Cerebellar cortex (tissue), 1 donor: ENCODE data around the gene DNAJC13.
A peak's percentile ranks its signal among the peaks of the same experiment; 100 is the strongest.

Source experiments
- DNase-seq: peaks from one replicate; pipeline ENCODE4 v3.0.0-alpha.2; 2015; ENCODE audit warnings: low spot score

DNAJC13 gene

DNA sequence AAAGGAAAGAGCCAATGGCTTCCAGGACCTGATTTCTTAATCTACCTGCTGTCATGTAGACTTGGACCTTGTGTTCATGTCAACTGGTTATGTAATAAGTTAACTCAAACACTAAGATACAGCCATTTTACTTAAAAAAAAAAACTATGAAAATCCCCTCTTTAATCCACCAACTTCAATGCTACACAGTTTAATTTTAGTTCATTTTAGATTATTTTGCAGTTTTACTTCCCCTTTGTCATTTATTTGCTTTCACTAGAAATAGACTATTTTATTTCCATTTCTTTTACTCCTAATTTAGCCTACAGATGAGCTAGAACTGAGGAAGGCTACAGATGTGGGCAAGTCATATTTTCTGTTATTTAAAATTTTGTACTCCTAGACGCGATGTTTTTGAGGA lies 10.7 kb upstream of the DNAJC13 start:
- no peak for DNase-seq

DNA sequence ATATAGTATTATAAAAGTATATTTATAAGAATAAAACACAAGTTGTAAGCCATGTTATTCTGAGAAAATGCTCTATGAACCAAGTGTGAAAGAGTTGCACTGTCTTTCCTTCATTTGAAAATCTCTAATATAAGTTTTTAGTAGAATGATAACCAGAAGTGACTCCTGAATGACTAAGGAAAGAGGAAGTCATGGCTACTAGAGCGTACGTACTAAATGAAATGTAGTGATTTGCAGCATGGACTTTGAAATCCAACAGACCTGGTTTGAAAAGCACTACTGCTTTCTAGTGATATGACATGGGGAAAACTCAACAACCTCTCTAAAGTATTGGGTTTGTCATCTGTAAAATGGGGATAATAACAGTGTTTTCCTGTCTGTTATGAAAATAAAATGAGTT lies 10.3 kb upstream of the DNAJC13 start:
- no peak for DNase-seq

DNA sequence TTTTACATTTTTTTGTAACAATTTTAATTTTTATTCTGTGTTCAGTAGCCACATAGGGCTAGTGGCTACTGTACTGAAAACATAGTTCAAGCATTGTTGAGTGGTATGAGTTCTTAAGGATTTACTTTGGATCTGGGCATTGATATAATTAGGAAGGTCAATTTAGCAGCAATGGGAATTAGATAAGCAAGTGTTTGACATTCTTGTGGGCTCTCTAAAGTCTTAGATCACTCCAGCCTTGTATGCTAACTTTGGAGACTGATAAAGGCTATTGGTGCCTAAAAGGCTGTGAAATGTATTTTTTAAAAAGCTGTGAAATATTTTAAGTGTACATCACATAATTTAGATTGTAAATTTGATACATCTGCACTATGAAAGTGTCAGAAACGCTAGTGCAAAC lies 2.5 kb upstream of the DNAJC13 start:
- no peak for DNase-seq

DNA sequence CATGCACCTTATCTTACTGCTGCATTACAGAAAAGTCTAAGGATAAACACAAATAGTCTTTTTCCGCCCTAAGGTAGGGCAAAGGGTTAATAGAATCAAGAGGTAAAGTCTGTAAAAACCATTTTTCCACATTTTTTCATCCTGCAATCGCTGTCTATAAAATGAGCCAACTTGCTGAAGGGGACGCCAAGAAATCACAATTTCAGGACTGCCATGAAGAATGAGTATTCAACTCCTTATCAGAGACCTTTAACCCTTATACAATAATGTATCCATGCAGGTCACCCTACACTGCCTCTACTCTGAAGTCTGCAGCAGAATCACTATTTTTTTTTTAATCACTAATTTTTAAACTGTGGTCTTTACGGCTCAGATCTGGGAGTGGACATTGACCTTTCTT lies 1.1 kb upstream of the DNAJC13 start:
- no peak for DNase-seq

DNA sequence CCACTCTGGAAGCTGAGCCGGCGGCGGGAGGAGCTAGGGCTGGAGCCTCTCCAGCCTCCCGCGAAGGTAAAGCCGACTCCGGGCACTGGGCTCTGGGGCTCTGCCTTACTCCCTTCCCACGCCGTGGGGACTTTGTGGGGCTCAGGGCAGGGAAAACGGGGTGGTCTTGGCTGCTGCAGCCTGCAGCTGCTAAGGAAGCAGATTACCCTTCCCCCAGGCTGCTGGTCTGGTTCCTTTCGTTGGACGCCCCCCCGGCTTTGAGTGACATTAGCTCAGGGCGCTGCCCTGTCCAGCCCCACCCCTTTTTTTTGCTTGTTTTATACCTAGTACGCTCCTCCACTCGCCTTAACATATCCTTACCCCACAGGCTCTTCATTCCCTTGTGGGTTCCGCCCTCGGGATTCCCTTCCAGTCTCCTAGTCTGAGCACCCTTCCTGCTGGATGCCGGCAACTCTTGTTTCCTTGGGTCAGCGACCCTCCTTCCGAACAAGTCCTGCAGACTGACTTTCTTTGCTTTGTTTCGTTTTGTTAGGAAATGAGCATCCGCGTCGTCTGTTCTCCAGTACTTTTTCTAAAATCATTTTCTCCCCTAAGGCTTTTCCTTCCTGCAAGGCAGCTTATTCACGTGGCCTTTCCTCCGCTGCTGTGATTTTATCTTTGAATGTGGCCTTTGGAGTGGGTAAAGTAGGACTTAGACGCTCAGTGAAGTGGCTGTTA lies 551 bp downstream of the DNAJC13 start:
- DNase-seq, result peak; percentile 53

DNA sequence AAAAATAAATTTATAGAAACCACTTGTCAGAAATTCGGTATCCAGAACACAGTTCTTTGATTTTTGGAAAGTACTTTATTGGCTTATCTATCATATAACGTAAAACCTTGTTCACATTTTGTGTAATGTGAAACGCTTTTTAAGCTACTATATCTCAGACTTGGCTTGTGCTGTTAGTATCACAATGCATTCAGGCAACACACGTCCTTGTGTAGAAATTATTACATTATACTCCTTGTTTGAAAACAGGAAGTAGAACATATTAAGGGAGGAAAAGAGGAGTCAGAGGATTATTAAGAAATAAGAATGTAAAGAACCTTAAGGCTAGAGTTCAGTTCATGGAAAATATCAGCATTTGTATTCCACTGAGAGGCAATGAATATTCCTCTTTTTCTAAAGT lies 1.6 kb downstream of the DNAJC13 start:
- no peak for DNase-seq

DNA sequence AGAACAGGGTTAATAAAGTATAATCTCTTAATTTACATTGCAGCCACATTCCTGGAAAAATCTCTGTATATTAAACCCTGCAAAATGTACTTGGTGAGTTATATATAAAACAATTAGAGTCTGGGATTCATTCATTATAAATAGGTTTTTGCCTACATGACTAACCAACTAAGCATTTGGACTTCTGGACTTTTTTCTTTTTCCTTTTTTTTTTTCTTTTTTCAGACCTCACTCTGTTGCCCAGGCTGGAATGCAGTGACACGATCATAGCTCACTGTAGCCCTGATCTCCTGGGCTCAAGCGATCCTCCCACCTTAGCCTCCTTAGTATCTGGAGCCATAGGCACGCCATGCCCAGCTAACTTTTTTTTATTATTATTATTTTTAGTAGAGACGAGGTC lies 4.5 kb downstream of the DNAJC13 start:
- no peak for DNase-seq

DNA sequence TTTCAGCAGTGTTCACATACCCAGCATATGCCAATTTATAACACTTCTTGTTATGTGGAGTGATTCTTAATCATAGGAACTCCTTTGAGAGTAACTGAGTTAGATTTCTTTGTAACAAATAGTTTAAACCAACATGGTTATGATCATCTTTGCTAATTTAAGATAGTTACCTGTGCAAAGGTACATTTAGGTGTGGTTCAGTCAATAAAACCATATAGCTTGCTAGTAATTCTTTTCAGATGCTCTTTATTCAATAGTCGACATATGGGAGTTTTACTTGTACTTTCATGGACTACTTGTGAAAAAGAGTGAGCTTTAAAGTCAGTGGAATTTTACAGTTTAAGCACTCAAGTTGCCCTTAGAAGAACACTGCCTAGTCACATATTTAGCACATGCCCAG lies 5.2 kb downstream of the DNAJC13 start:
- no peak for DNase-seq

DNA sequence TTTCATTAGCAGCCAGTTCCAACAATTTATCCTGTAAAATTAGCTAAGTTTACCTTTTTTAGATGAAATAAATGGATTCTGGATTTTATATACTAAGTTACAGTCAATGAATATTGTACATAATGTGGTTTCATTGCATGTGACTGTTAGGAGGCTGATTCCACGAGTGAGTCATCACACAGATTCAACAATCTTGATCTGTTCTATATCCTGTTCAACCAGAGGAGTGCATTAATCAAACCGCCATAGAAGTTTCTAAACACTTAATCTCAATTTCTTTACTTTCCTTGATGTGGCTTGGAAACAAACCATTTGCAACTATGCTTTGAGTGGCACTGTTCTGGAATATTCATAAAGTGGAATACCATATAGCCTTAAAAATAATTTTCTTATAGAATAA lies 15.3 kb downstream of the DNAJC13 start:
- DNase-seq, result no peak

DNA sequence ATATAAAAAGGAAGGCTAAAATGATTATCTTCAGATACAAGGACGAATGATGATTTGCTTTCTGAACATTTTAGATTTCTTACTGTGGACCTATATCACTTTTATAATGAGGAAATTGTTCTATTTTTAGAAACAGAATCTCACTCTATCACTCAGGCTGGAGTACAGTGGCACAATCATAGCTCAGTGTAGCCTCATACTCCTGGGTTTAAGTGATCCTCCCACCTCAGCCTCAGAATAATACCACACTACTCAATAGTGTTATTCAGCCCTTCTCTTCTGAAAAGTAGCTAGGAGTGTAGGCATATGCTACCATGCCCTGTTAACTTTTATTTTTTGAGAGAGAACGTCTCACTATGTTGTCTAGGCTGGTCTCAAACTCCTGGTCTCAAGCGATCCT lies 15.8 kb downstream of the DNAJC13 start:
- DNase-seq, result no peak

DNA sequence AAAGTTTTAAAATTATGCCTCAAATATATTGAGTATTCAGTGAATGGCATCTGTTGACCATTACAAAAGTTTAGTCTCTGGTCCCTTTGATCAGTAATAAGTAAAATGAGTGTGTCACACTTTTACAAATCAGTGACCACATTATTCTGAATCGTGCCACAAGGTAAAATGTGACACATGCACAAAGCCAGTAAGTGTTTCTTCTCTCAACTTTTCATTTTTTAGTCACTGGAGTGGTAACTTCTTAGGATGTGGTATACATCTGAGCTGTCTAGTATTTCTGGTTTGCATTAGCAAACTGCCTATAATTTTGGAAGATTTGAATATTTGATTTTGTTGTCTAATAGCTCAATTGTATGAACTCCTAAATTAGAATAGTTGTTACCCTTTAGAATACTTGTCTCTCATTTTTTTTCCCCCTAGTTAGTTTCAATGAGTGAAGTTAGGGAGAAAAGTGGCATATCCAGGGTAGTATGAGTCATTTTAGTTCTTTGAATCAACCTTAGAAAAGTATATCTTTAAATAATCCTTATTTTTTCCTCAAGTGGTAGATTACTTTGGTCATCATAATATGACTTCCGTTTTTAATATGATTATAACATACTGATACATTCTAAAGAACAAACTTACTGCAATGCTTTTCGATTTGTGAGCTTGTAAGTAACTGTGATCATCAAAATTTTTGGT lies 18.1 kb downstream of the DNAJC13 start:
- DNase-seq, result no peak

DNA sequence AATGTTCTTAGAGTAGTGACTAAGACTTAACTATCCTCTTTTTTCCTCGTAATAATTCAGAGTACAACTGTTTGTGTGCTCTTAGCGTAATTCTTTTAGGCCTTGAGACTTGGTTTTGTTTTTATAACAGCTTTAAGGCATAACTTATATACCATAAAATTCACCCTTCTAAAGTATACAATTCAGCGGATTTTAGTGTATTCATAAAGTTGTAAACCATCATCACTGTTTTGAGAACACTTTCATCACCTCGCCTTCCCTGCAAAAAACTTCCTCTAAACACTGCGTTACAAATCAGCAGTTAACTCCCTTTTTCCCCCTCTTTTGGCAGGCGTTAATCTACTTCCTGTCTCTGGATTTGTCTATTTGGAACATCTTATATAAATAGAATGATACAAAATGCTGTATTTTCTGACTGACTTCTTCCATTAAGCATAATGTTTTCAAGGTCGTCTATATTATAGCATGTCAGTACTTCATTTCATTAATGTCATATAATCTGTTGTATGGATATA lies 18.7 kb downstream of the DNAJC13 start:
- no peak for DNase-seq

DNA sequence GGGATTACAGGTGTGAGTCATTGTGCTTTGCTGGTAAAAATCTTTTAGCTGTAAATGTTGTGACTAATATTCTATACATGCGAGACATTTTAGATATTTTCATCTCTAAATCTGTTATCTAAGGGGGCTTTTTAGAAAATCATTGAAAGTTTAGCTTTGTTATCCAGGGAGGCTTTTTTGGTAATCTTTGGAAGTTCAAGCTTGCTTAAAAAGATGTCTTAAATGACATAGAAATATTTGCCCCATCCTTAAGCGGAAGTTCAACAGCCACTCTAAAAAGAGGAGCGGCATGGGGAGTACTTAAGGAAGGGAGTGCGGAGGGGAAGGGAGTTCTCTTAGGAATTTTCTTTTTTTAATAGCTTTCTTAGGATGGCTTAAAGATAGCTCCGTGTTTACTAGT lies 26.1 kb downstream of the DNAJC13 start:
- no peak for DNase-seq

DNA sequence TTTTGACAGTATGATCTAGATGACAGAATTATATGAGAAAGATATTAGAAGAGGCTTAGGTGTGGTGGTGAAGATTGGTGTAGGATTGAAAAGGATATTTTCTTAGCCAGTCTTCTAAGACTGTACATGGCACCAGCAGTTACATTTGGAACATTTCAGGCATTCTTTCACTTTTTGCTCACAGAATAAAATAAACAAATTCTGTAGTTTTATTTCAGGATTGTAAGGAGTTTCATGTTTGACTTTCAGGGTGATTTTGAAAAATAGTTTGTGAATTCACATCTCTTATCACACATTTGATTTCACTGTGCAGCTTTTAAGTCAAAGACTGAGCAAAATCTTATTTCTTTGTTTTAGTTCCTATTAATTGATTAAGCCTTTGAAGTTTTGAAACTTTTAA lies 27.1 kb downstream of the DNAJC13 start:
- no peak for DNase-seq

DNA sequence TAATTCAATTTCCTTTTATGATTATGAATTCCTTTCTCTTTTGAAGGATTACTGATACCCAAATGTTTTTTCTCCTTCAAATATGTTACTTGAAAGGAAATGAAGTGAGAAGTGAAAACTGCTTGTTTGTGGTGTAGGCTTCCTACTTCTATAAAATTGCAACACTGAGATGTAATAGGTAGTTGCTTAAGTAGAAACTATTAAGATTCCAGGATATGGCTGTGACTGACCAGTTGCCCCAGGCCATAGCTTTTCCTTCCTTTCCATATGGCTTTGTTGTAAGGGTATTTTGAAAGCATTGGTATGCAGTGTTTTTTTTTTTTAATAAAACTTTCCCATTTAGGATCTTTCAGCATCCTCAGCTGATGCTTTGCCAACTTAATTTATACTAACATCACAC lies 28.5 kb downstream of the DNAJC13 start:
- DNase-seq, result no peak

DNA sequence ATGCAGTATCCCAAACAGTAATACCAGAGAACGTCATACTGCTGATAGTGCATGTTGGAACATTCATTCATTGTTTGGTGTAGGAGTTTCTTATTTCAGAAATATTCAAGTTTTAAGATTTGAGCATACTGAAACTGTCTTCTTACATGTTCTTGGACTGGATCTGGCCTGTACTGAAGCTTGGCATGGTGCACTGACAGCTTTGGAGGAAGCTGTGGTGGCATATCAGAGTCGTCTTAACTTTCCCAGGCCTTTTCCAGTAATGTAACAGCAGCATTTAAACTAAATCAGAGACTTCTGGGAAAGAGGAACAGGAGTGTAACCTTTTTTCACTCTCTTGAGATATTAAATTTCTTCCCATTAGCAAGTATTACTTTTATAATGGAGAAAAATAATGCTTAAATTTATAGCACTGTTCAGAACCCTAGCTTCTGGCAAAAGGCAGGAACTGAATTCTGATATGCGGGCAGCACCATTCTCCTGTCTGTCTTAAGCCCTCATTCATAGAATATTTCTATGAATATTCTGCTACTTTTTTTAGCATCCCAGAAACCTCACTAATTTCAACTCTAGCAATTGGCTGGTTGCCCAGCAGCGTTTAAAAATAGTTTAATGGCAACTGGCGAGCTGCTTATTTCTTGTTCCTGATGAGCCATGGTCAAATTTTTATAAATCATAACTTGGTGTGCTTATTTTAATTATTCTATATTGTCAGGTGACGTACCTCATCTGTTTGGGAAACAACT lies 31.1 kb downstream of the DNAJC13 start:
- DNase-seq, result peak; percentile 30

DNA sequence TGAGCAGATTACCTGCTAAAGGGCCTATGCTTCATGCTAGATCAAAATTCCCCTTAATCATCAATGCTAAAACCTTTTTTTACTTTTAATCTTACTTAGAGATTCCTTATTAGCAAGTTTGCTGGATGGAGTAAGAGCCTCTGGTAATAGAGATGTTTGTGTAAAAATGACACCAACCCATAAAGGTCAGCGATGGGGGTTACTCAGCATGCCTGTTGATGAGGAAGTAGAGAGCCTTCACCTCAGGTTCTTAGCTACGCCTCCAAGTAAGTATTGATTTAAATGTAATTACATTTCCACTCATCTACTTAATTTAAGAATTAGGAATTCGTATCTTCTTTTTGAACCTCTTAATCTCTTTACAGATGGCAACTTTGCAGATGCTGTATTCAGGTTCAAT lies 38.8 kb downstream of the DNAJC13 start:
- no peak for DNase-seq

DNA sequence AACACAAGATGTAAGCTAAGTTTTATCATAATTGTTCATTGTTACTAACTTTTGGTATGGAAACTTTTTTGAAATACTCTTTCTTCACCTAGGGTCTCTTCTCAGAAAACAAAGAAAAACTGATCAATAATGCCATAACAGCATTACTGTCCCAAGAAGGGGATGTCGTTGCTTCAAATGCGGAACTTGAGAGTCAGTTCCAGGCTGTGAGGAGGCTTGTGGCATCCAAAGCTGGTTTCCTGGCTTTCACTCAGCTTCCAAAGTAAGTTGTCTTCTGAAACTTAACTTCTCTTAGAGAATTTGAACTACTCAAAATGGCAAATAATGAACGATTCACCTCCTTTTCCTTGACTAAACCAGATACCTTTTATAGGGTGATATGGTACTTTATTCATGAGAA lies 39.3 kb downstream of the DNAJC13 start:
- DNase-seq, result no peak

DNA sequence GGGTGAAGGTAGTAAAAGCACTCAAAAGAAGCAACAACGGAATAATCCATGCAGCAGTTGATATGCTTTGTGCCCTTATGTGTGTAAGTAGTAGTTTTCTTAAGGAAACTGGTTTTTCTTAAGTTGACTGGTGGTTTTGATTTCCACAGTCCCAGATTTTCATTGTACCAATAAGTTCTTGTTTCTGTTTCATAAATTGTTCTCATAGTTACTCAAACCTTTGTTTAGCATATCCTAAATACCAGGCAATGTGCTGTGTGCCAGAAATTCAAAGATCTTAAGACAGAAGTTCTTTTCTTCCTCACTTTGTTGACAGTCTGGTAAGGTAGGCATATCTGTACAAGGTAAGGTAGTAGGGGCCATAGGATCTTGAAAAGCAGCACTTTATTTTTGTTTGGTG lies 40.0 kb downstream of the DNAJC13 start:
- DNase-seq, result no peak

DNA sequence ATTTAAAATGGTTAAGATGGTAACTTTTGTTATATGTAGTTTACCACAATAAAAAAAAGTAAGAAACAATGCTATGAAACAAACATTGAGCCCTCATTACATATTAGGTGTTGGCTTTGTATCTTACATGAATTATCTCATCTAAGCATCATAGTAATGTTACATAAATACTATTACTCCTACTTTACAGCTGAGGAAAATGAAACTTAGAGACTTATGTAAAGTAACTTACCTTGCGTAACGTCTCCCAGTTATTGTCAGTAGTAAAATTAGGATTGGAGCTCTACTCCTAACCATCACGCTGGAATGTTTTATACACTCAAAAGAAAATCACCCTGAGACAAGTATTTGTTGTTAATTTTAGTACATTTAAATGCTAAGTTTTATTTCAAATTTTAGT lies 42.2 kb downstream of the DNAJC13 start:
- DNase-seq, result no peak

DNA sequence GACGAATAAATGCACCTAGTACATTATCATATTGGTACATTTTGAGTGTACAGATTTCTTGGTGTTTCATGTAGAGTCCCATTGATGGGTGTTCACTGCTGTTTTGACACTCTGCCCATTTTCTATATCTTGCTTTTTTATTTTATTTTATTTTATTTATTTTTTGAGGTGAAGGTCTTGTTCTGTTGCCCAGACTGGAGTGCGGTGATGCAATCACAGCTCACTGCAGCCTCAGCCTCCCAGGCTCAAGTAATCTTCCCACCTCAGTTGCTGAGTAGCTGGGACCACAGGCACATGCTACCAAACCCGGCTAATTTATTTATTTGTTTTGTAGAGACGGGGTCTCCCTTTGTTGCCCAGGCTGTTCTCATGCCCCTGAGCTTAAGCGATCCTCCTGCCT lies 44.2 kb downstream of the DNAJC13 start:
- DNase-seq, result no peak

DNA sequence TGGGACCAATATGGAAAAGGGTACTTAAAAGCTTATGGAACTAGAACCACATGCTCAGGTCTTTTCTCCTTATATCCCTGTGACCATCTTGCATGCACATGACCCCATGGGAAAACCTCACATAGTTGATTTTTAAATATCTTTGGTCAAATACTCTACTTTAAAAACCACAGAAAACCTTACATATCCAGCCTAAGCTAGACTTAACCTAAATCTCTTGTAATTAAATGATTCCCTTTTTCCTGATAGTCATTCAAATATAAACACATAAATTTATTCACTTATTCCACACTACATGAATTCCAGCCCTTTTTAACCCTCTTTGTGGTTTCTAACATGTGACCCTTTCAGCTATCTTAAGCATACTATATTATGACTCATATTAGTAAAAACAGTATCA lies 46.8 kb downstream of the DNAJC13 start:
- no peak for DNase-seq

DNA sequence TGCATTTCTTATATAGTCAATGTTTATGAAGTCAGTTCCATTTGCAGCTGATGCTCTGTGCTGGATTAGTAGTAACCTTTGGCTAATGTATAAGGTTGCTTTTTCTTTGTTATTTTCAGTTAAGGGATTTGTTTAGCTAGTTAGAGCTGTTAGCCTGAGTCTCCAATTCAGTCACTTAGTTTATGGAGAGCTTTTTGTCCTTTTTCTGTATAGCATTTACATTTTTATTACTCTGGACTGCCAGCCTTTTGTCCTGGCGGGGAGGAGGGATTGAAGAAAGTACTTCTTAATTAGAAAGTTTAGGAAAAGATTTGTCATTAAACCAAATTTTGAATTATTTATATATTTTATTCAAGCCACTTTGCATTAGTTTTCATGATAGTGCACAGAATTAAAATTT lies 52.0 kb downstream of the DNAJC13 start:
- DNase-seq, result no peak
